ENCODE results near the gene VAMP2. TPM values are rescaled to one million over a fixed set of nuclear protein-coding genes. Genes with fewer than 3 reads are reported as not detected.

The VAMP2 gene
- total and polyA plus RNA-seq, 2 of the 4 experiments (the other 2 are of a cell fraction): 2.3 to 33.3 TPM

- no peak overlapping the region for H2BK5ac ChIP-seq (ENCODE audit: low read depth, low read length, poor library complexity, severe bottlenecking)
- H3K36me3 ChIP-seq (ENCODE audit: control insufficient read depth, insufficient read depth, low read length): peaks cover 10% of the 10 kb centered on the region
- H3K27ac ChIP-seq (ENCODE audit: insufficient read depth, low read length): peak overlapping the region; percentile 36
- H2AK5ac ChIP-seq (ENCODE audit: low read depth, low read length): peak overlapping the region; percentile 16; the same call in 1 of the 2 replicates
- peak overlapping the region; percentile 30 for H2AK9ac ChIP-seq (replicated peaks; ENCODE audit: low read depth, low read length, poor library complexity)
- POLR2A ChIA-PET (ENCODE audit: unreplicated experiment): no interaction called here
- 86% methylated on average over 1 of the region's 11 CpGs; no CpG with 5 or more reads in 1 of the 2 experiments for WGBS, 2 experiments (ENCODE audit: extremely low coverage in 2 of 2, insufficient read length in 1 of 2)
- H3K4me2 ChIP-seq (ENCODE audit: low read depth, low read length): peak overlapping the region; percentile 9
- BruUV-seq (replicated peaks): no TSS peak
- H3K4me3 ChIP-seq (ENCODE audit: insufficient read depth, low read depth, low read length): no peak overlapping the region
- in situ Hi-C loops (cut with MboI; ENCODE audit: low sequenced_read_pairs) (loop anchor here (25.0 kb wide), 1 partner anchor 917 kb away; the partner anchor contains the start of genes DVL2, GABARAP and PHF23), dilution Hi-C loops (cut with HindIII; ENCODE audit: low sequenced_read_pairs, unreplicated experiment) (no loop called here), intact Hi-C loops (cut with micrococcal nuclease) (loop anchor here (5.0 kb wide), 1 partner anchor 72 kb away; no protein-coding TSS in a partner anchor)
- H3K14ac ChIP-seq (replicated peaks; ENCODE audit: low read depth, low read length): no peak overlapping the region
- DNase-seq (no peak), ATAC-seq (ENCODE audit: low read depth) (no peak)
- no peak overlapping the region for H3K4ac ChIP-seq (ENCODE audit: low read depth, low read length)
- H3K79me1 ChIP-seq (ENCODE audit: low read depth in 1 of 2, low read length in 2 of 2): peaks cover 3 to 46% of the 10 kb centered on the region in 2 experiments; a peak in 2 of 4 replicates
- no peak overlapping the region; a peak in 1 of 4 replicates for H4K8ac ChIP-seq (ENCODE audit: low read depth in 2 of 2, low read length in 2 of 2)
- no peak overlapping the region for H4K5ac ChIP-seq (ENCODE audit: low read depth, low read length)
- H3K27me3 ChIP-seq (ENCODE audit: control insufficient read depth, insufficient read depth, low read length): no peaks in the 10 kb centered on the region
- peak overlapping the region; percentile 19; the same call in 1 of the 2 replicates for H4K91ac ChIP-seq (ENCODE audit: insufficient read depth, low read depth, low read length)
- peak overlapping the region; percentile 73 for H2AFZ ChIP-seq (replicated peaks; ENCODE audit: low read length, poor library complexity)
- H3K9ac ChIP-seq (ENCODE audit: low read depth, low read length): no peak overlapping the region
- H3K23ac ChIP-seq (ENCODE audit: low read depth, low read length): 0 out of 2 replicates have a peak overlapping the region, but pooled peaks have one; percentile 19
- H3K18ac ChIP-seq (ENCODE audit: low read depth, low read length): no peak overlapping the region
- TF ChIP-seq MAFK (IDR thresholded peaks at IDR 0.05; ENCODE audit: low read depth, low read length) (no peak), FOS (IDR thresholded peaks at IDR 0.05; ENCODE audit: low read depth, low read length) (no peak), MXI1 (IDR thresholded peaks at IDR 0.05; ENCODE audit: borderline replicate concordance, low read depth, low read length) (no peak)
- H3K9me1 ChIP-seq (ENCODE audit: insufficient read depth, low read length): peaks cover 22% of the 10 kb centered on the region
- H2BK15ac ChIP-seq (ENCODE audit: low read depth, low read length): no peak overlapping the region
- H4K20me1 ChIP-seq (ENCODE audit: insufficient read depth, low read length): peaks cover 13% of the 10 kb centered on the region
- H3K56ac ChIP-seq (ENCODE audit: extremely low read depth, insufficient read depth, low read length): no peak overlapping the region
- H2BK20ac ChIP-seq (ENCODE audit: low read depth, low read length): no peak overlapping the region
- H3K4me1 ChIP-seq (ENCODE audit: control insufficient read depth, insufficient read depth, low read length): peaks cover 23% of the 10 kb centered on the region
- CTCF ChIA-PET: no interaction called here
- H2BK120ac ChIP-seq (ENCODE audit: low read depth, low read length): no peak overlapping the region
- no peaks in the 10 kb centered on the region for H3K9me3 ChIP-seq (ENCODE audit: control insufficient read depth, insufficient read depth, low read length)
Observed at GRCh38 chr17:8154608-8155155, 8.1 kb downstream of the VAMP2 start.
